Fibroblast of lung (primary cell): ENCODE measurements around the gene ZDHHC8. TPM values are rescaled to one million over a fixed set of nuclear protein-coding genes. Genes with fewer than 3 reads are reported as not detected.

Experiments used
- DNase-seq, 2 donors: peaks; one replicate each; pipeline versions ENCODE4 v3.0.0 to v3.0.0-alpha.2; 2010; ENCODE audit warnings: low read depth in 2 of 2
- H2AFZ ChIP-seq: 2 replicates; pipeline ENCODE4 v1.5.1; 2012; ENCODE audit warnings: low read length, control low read depth, inconsistent platforms
- H3K27ac ChIP-seq: 2 replicates; pipeline ENCODE4 v1.5.1; 2011; ENCODE audit warnings: low read length, control low read depth; ENCODE audit not compliant: insufficient read depth
- H3K27me3 ChIP-seq: 2 replicates; pipeline ENCODE4 v1.5.1; 2011; ENCODE audit warnings: mild to moderate bottlenecking, low read length; ENCODE audit not compliant: control insufficient read depth, insufficient read depth
- H3K36me3 ChIP-seq: 2 replicates; pipeline ENCODE4 v1.5.1; 2011; ENCODE audit warnings: low read length; ENCODE audit not compliant: control insufficient read depth, insufficient read depth
- H3K4me1 ChIP-seq: 2 replicates; pipeline ENCODE4 v1.5.1; 2011; ENCODE audit warnings: low read length; ENCODE audit not compliant: control insufficient read depth, insufficient read depth; ENCODE audit errors: extremely low read depth
- H3K4me2 ChIP-seq: 2 replicates; pipeline ENCODE4 v1.5.1; 2011; ENCODE audit warnings: low read length, control low read depth; ENCODE audit not compliant: insufficient read depth; ENCODE audit errors: extremely low read depth
- H3K4me3 ChIP-seq, 4 experiments: fragments of 200-600 bp in 1 of 4; sonication (generic) in 1 of 4; replicated peaks in 1 of 4; 2 replicates each; pipeline ENCODE4 v1.5.1; 2011 to 2016; ENCODE audit warnings: low read length in 4 of 4, low read depth in 3 of 4, mild to moderate bottlenecking in 3 of 4, control low read depth in 2 of 4, inconsistent platforms in 1 of 4, mixed read lengths in 1 of 4; ENCODE audit not compliant: insufficient read depth in 1 of 4; ENCODE audit errors: control extremely low read depth in 1 of 4
- H3K79me2 ChIP-seq: 2 replicates; pipeline ENCODE4 v1.5.1; 2012; ENCODE audit warnings: mild to moderate bottlenecking, low read length, inconsistent platforms; ENCODE audit not compliant: control insufficient read depth, insufficient read depth
- H3K9ac ChIP-seq: 2 replicates; pipeline ENCODE4 v1.5.1; 2011; ENCODE audit warnings: mild to moderate bottlenecking, low read length, control low read depth; ENCODE audit not compliant: insufficient read depth
- H3K9me3 ChIP-seq: 2 replicates; pipeline ENCODE4 v1.5.1; 2012; ENCODE audit warnings: low read depth, low read length; ENCODE audit not compliant: control insufficient read depth, insufficient read depth
- H4K20me1 ChIP-seq: 2 replicates; pipeline ENCODE4 v1.5.1; 2011; ENCODE audit warnings: low read length; ENCODE audit not compliant: control insufficient read depth, insufficient read depth; ENCODE audit errors: extremely low read depth
- CTCF ChIP-seq, 2 donors: IDR thresholded peaks in 1 of 2; conservative IDR thresholded peaks in 1 of 2; 1 replicate in 1 of 2; 2 replicates in 1 of 2; pipeline ENCODE4 v1.5.1; 2011 to 2012; ENCODE audit warnings: low read length in 2 of 2, control low read depth in 1 of 2, inconsistent platforms in 1 of 2, low read depth in 1 of 2, mild to moderate bottlenecking in 1 of 2
- EZH2 ChIP-seq: IDR thresholded peaks from 2 replicates; pipeline ENCODE4 v1.5.1; 2012; ENCODE audit warnings: low read length, control low read depth, mild to moderate bottlenecking; ENCODE audit errors: missing control alignments
- polyA plus RNA-seq, 2 donors: library from polyadenylated mRNA; depleted of rRNA in 1 of 2; stranded (reverse) in 1 of 2; unstranded in 1 of 2; fragments of >200 nt; gene quantifications; 2 replicates each; pipeline ENCODE4 v1.2.1, GENCODE V29; 2011 to 2012; ENCODE audit warnings: missing spikeins in 1 of 2
- total RNA-seq: library from RNA; depleted of rRNA; stranded (reverse); fragments of >200 nt; gene quantifications from 2 replicates; pipeline ENCODE4 v1.2.1, GENCODE V29; 2014

The ZDHHC8 gene
- total and polyA plus RNA-seq, 2 donors (not counting 1 experiment from before 2014, with no cell fraction given), result 6.6 to 26.2 TPM

- no peaks in the 10 kb centered on the region for H3K36me3 ChIP-seq
- H3K9me3 ChIP-seq, result no peaks in the 10 kb centered on the region
- TF ChIP-seq EZH2, result no peak
- no peak for TF ChIP-seq CTCF (conservative IDR thresholded peaks at IDR 0.05 in 1 of 2, IDR thresholded peaks at IDR 0.05 in 1 of 2; ENCODE audit: low read depth in 1 of 2, low read length in 2 of 2)
- H3K4me2 ChIP-seq, result no peak overlapping the region
- no peak overlapping the region for H3K4me3 ChIP-seq
- no peak overlapping the region for H3K9ac ChIP-seq
- no peaks in the 10 kb centered on the region for H3K79me2 ChIP-seq
- no peaks in the 10 kb centered on the region for H3K4me1 ChIP-seq
- no peaks in the 10 kb centered on the region for H3K27me3 ChIP-seq
- H3K27ac ChIP-seq, result no peak overlapping the region
- DNase-seq, result no peak
- H4K20me1 ChIP-seq, result no peaks in the 10 kb centered on the region
- no peak overlapping the region for H2AFZ ChIP-seq
These were observed 34.3 kb downstream of the ZDHHC8 start for GRCh38 chr22:20165913-20166312.

DNA sequence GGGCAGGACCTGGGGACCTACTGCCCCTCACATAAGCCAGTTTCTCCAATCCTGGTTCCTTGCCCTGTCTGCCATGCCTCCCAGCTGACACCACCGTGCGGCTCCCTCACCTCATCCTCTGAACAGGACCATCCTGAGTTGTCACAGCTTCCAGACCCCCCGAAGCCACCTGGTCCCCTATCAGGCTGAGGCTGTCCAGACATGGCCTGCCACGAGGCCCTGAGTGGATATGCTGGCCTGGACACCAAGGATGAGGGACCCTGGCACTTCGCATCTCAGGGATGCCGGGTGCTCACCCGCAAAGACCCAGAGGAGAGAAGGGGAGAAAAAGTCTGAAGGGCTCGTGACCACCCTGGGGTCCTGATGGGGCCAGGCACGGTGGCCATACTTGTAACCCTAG is 35.1 kb downstream of the ZDHHC8 start:
- no peak overlapping the region for H3K27ac ChIP-seq
- H3K27me3 ChIP-seq, result no peaks in the 10 kb centered on the region
- no peak overlapping the region for H3K4me3 ChIP-seq
- H3K9me3 ChIP-seq, result no peaks in the 10 kb centered on the region
- H3K4me1 ChIP-seq, result no peaks in the 10 kb centered on the region
- H2AFZ ChIP-seq, result no peak overlapping the region
- no peaks in the 10 kb centered on the region for H4K20me1 ChIP-seq
- H3K9ac ChIP-seq, result no peak overlapping the region
- no peak for DNase-seq
- TF ChIP-seq EZH2 (no peak), CTCF (conservative IDR thresholded peaks at IDR 0.05 in 1 of 2, IDR thresholded peaks at IDR 0.05 in 1 of 2; ENCODE audit: low read depth in 1 of 2, low read length in 2 of 2) (no peak)
- no peaks in the 10 kb centered on the region for H3K79me2 ChIP-seq
- H3K36me3 ChIP-seq, result no peaks in the 10 kb centered on the region
- H3K4me2 ChIP-seq, result no peak overlapping the region

- Histone ChIP-seq H3K9me3 (no peaks in the 10 kb centered on the region), H3K4me3 (no peak overlapping the region), H4K20me1 (no peaks in the 10 kb centered on the region), H2AFZ (no peak overlapping the region), H3K9ac (no peak overlapping the region), H3K4me1 (no peaks in the 10 kb centered on the region), H3K4me2 (no peak overlapping the region), H3K36me3 (no peaks in the 10 kb centered on the region), H3K27me3 (no peaks in the 10 kb centered on the region), H3K27ac (no peak overlapping the region), H3K79me2 (no peaks in the 10 kb centered on the region)
- DNase-seq, result no peak
- TF ChIP-seq CTCF (conservative IDR thresholded peaks at IDR 0.05 in 1 of 2, IDR thresholded peaks at IDR 0.05 in 1 of 2; ENCODE audit: low read depth in 1 of 2, low read length in 2 of 2) (no peak), EZH2 (no peak)
These were observed 36.2 kb downstream of the ZDHHC8 start for GRCh38 chr22:20167643-20168322.
